NCI-H69 (cell line): ENCODE data around the gene TMEM176B.

Experiments
- DNase-seq: peaks from one replicate; lab custom pipeline; 2025; lab: John Stamatoyannopoulos, UW

TMEM176B gene

GRCh38 chr7:150751702-150752101, 48.5 kb downstream of the TMEM176B start:
- no peak for DNase-seq

GRCh38 chr7:150748376-150748775, 51.8 kb downstream of the TMEM176B start:
- DNase-seq: no peak

- DNase-seq: no peak
These were observed 53.2 kb downstream of the TMEM176B start for GRCh38 chr7:150746921-150747320.

GRCh38 chr7:150745876-150746275, 54.3 kb downstream of the TMEM176B start:
- no peak for DNase-seq

DNA sequence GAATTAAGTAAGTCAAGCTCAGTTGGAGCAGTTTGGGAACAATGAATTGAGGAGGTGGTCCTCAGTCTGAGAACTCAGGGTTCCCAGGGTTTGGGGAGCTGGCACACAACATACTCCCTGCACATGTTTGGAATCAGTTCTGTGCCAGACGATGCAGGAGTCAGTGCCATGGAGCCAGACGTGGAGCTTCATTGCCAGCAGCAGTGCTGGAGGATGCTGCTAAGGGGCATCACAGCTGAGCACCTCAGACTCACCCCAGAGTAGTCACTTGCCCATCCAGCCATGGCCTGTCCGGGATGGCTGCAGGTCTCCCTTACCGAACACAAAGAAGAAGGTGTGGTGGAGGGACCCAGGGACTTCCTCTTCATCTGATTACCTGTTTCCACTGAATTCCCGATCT, 55.1 kb downstream of the TMEM176B start:
- DNase-seq: no peak

DNA sequence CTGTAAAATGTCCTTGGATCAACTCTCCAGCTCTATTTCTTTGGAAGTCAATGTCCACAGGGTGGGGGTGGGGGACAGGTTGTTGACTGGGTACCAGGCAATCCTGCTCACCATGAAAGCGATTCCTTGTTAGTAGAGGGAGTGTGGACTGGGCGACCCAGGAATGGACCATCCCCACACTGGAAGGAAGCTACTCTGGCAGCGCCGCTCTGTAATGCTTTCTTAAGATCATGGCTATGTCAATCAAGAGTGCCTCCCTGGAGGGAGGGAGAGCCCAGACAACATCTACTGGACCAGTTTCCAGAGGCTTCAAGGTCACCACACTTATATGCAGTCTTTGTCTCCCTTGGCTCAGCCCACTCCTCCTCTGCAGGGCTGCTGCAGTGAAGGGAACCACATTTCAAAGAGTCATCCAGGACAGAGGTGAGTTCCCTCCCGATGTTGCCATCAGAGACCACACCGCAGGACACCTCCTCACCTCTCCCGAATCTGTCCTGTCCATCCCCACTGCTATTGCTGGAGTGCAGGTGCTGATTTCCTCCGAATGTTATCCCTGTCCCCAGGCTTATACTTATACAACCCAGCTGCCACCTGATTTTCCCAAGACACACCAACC, 56.0 kb downstream of the TMEM176B start:
- no peak for DNase-seq

GRCh38 chr7:150742286-150742968, 57.7 kb downstream of the TMEM176B start:
- no peak for DNase-seq
